Neutrophil (primary cell): ENCODE measurements around the gene GSTM4.

Experiments used
- H3K27ac ChIP-seq: fragments of 200-600 bp; sonication (generic); 2 replicates; pipeline ENCODE4 v1.5.1; 2016; ENCODE audit warnings: mild to moderate bottlenecking, moderate library complexity
- H3K27me3 ChIP-seq: fragments of 200-600 bp; sonication (generic); 2 replicates; pipeline ENCODE4 v1.6.0; 2016; ENCODE audit warnings: mild to moderate bottlenecking
- H3K36me3 ChIP-seq: fragments of 200-600 bp; sonication (generic); 2 replicates; pipeline ENCODE4 v1.5.1; 2017
- H3K4me1 ChIP-seq, 2 experiments: fragments of 200-600 bp in 1 of 2; sonication (generic) in 1 of 2; 1 replicate in 1 of 2; 2 replicates in 1 of 2; pipeline versions ENCODE4 v1.5.1 to v1.6.1; 2013 to 2016; ENCODE audit warnings: low read depth in 1 of 2, low read length in 1 of 2, mild to moderate bottlenecking in 1 of 2, moderate library complexity in 1 of 2; ENCODE audit not compliant: control insufficient read depth in 1 of 2, insufficient read depth in 1 of 2
- H3K4me3 ChIP-seq, 2 experiments: fragments of 200-600 bp in 1 of 2; sonication (generic) in 1 of 2; 1 replicate in 1 of 2; 2 replicates in 1 of 2; pipeline ENCODE4 v1.5.1; 2013 to 2016; ENCODE audit warnings: low read depth in 1 of 2, low read length in 1 of 2, mild to moderate bottlenecking in 1 of 2, moderate library complexity in 1 of 2
- H3K9me3 ChIP-seq: fragments of 200-600 bp; sonication (generic); 2 replicates; pipeline ENCODE4 v1.5.1; 2016
- CTCF ChIP-seq: fragments of 200-600 bp; sonication (generic); IDR thresholded peaks from 2 replicates; pipeline ENCODE4 v1.5.1; 2016; ENCODE audit warnings: antibody characterized with exemption

Gene GSTM4

GRCh38 chr1:109655615-109656519, at the start of gene GSTM4:
GSTM4 (plus strand) TSS chr1:109656099; CDS start chr1:109656390, 291 bp downstream.
- Histone ChIP-seq H3K27ac (no peak within 1 kb of the TSS), H3K36me3 (no peaks in the 10 kb centered on the region), H3K4me1 (peaks cover 6 to 12% of the 10 kb centered on the region in 2 experiments), H3K9me3 (no peaks in the 10 kb centered on the region), H3K4me3 (peak within 1 kb of the TSS; percentile 80 to 85), H3K27me3 (peaks cover 29% of the 10 kb centered on the region)
- TF ChIP-seq CTCF = no peak

- Histone ChIP-seq H3K9me3 (no peaks in the 10 kb centered on the region), H3K27me3 (no peaks in the 10 kb centered on the region), H3K4me1 (peaks cover 28 to 41% of the 10 kb centered on the region in 2 experiments), H3K36me3 (peaks cover 4% of the 10 kb centered on the region), H3K4me3 (no peak overlapping the region), H3K27ac (peak overlapping the region; percentile 97)
- TF ChIP-seq CTCF = no peak
These were observed 46.0 kb upstream of the GSTM4 start for GRCh38 chr1:109609881-109610280.

- Histone ChIP-seq H3K27me3 (no peaks in the 10 kb centered on the region), H3K36me3 (peaks cover 3% of the 10 kb centered on the region), H3K4me1 (peaks cover 36 to 50% of the 10 kb centered on the region in 2 experiments), H3K9me3 (no peaks in the 10 kb centered on the region), H3K27ac (peak overlapping the region; percentile 97), H3K4me3 (peak overlapping the region in 1 of 2 experiments; percentile 9)
- TF ChIP-seq CTCF = no peak
These were observed 45.1 kb upstream of the GSTM4 start for GRCh38 chr1:109610609-109611307.

GRCh38 chr1:109611308-109611990, 44.5 kb upstream of the GSTM4 start:
- no peaks in the 10 kb centered on the region for H3K36me3 ChIP-seq
- peak overlapping the region in 1 of 2 experiments; percentile 9 for H3K4me3 ChIP-seq
- no peaks in the 10 kb centered on the region for H3K9me3 ChIP-seq
- TF ChIP-seq CTCF = no peak
- H3K27ac ChIP-seq = peak overlapping the region; percentile 97
- peaks cover 43 to 57% of the 10 kb centered on the region in 2 experiments for H3K4me1 ChIP-seq
- no peaks in the 10 kb centered on the region for H3K27me3 ChIP-seq

GRCh38 chr1:109613361-109614147, 42.3 kb upstream of the GSTM4 start:
- no peak overlapping the region for H3K4me3 ChIP-seq
- no peaks in the 10 kb centered on the region for H3K27me3 ChIP-seq
- no peaks in the 10 kb centered on the region for H3K9me3 ChIP-seq
- peaks cover 64 to 74% of the 10 kb centered on the region in 2 experiments for H3K4me1 ChIP-seq
- no peak for TF ChIP-seq CTCF
- H3K27ac ChIP-seq = peak overlapping the region; percentile 97
- no peaks in the 10 kb centered on the region for H3K36me3 ChIP-seq
